ENCODE results near the gene ADGRG1.

ADGRG1 gene

GRCh38 chr16:57634171-57634570 lies 5.7 kb downstream of the ADGRG1 start:
- DNase-seq (ENCODE audit: low spot score in 2 of 2) (no peak), ATAC-seq (peak; percentile 67)
- Mint-ChIP-seq H3K4me1 (peaks cover 38% of the 10 kb centered on the region), H3K36me3 (peaks cover 46% of the 10 kb centered on the region), H3K27ac (peak overlapping the region; percentile 29), H3K9me3 (no peaks in the 10 kb centered on the region), H3K4me3 (no peak overlapping the region)

- Mint-ChIP-seq H3K9me3 (no peaks in the 10 kb centered on the region), H3K36me3 (peaks cover 43% of the 10 kb centered on the region), H3K4me1 (peaks cover 26% of the 10 kb centered on the region), H3K27ac (no peak overlapping the region), H3K4me3 (no peak overlapping the region)
- ATAC-seq: no peak
- DNase-seq (ENCODE audit: low spot score in 2 of 2): no peak
Observed at GRCh38 chr16:57635266-57636097, 7.1 kb downstream of the ADGRG1 start.

DNA sequence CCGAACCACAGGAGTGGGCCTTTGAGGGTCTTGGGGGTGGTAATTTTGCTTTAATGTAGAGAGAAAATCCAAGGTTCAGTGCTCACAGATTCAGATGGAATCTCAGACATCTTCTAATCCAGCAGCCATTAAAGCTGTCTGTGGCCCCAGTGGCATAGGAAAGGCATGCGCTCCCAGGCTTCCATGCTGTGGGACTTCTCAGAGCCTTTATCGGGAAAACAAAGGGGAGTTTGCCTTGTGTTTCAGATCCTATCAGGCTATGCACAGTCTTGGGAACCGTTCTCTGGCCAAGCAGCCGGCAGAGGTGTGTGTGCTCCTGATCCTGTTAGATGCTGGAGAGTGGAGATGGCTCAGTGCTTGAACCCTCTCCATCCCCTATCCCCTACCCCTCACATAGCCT lies 7.8 kb downstream of the ADGRG1 start:
- Mint-ChIP-seq H3K36me3 (peaks cover 41% of the 10 kb centered on the region), H3K4me3 (no peak overlapping the region), H3K27ac (peak overlapping the region; percentile 11), H3K4me1 (peaks cover 19% of the 10 kb centered on the region), H3K9me3 (no peaks in the 10 kb centered on the region)
- ATAC-seq (no peak), DNase-seq (ENCODE audit: low spot score in 2 of 2) (no peak)

GRCh38 chr16:57637020-57637419 lies 8.6 kb downstream of the ADGRG1 start:
- no peaks in the 10 kb centered on the region for H3K9me3 Mint-ChIP-seq
- H3K4me3 Mint-ChIP-seq: no peak overlapping the region
- H3K4me1 Mint-ChIP-seq: peaks cover 19% of the 10 kb centered on the region
- ATAC-seq: no peak
- H3K36me3 Mint-ChIP-seq: peaks cover 49% of the 10 kb centered on the region
- peak overlapping the region; percentile 11 for H3K27ac Mint-ChIP-seq
- DNase-seq (ENCODE audit: low spot score in 2 of 2): no peak

DNA sequence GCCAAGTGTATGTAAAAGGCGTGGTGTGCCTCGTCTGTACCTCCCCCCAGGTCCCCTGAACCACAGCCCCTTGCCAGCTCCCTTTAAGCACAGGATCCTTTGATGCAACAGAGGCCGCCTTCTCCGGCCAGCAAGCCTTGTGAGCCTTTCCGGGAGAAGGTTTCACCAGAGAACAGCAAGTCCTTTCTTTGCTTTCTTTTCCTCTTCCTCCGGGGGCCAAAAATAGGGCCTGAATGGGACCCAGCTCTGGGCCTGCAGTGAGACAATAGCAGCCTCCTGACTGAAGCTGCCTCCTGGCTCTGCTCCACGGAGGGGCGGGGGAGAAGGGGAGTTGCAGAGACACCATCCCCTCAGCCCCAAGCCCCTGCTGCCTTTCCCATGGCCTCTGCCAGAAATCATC lies 9.0 kb downstream of the ADGRG1 start:
- Mint-ChIP-seq H3K9me3 (no peaks in the 10 kb centered on the region), H3K27ac (no peak overlapping the region), H3K4me1 (peaks cover 19% of the 10 kb centered on the region), H3K4me3 (no peak overlapping the region), H3K36me3 (peaks cover 53% of the 10 kb centered on the region)
- ATAC-seq: no peak
- DNase-seq (ENCODE audit: low spot score in 2 of 2): no peak

DNA sequence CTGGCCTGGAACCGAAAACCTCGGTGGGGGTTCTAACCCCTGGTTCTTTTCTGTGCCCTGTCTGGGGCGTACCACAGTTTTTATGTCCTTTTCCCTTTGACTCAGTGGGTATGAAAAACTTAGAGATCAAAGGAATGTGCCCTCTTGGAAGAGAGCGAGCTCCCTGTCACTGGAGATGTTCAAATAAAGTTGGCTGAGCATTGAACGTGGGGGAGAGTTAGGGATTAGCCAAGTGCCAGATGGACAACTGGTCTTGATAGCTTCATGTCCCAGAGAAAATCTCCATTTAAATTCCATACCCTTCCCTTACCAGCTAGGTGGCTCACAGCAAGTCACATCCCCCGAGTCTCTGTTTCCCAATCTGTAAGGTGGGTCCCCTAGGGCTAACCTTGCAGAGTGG lies 9.5 kb downstream of the ADGRG1 start:
- Mint-ChIP-seq H3K9me3 (no peaks in the 10 kb centered on the region), H3K27ac (peak overlapping the region; percentile 54), H3K4me3 (peak overlapping the region; percentile 9), H3K36me3 (peaks cover 54% of the 10 kb centered on the region), H3K4me1 (peaks cover 22% of the 10 kb centered on the region)
- DNase-seq (ENCODE audit: low spot score in 2 of 2): no peak
- no peak for ATAC-seq

DNA sequence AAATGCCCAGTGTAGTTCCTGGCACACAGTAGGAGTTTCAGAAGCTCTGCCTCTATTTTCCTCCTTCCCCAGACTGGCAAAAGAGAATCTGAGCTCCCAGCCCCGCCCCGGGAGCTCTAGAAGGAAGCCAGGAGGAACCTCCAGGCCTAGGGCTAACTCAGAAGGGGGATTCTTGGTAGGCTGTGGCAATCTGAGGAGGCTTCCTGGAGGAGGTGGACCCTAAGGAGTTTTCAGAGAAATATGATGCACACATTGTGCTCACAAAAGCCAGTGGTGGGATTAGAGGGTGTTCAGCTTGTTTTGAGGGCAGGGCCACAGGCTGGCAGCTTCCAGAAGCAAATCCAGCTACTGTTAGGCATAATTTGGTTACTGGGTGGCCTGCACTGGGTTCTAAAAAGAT lies 10.0 kb downstream of the ADGRG1 start:
- Mint-ChIP-seq H3K27ac (peak overlapping the region; percentile 54), H3K36me3 (peaks cover 58% of the 10 kb centered on the region)
- no peak for DNase-seq (ENCODE audit: low spot score in 2 of 2)

DNA sequence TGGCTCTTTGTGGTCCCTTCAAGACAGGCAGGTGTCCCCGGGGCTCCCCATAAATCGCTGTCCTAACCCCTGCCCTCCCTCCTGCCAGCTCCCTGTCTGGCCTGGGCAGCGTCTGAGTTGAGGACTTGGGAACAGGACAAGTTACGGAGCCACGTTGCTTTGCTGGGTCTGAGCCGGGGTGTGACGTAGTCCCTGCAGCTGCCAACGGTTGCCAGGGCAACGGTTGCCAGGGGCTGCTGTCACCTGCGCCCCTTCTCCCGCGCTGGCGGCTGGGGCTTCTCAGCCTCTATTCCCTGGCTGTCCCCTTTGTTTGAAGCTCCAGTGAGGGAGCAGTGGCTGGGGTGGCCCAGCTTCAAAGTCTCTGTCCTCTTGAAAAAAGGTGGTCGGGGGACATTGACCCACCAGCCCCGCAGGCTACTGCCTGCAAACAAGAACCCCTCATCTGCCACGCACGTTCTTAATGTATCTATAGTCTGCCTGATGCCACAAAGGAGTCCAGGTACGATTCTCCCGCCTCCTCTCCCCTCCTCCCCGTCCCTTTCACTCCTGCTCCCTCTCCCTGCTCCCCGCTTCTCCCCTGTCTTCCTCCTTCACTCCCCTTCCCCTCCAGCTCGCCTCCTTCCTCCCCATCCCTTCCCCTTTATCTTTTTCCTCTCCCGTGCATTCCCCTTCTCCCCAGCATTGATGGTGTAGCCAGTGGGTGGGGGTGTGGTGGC lies 10.9 kb downstream of the ADGRG1 start:
- H3K9me3 Mint-ChIP-seq: no peaks in the 10 kb centered on the region
- DNase-seq (ENCODE audit: low spot score in 2 of 2) (no peak), ATAC-seq (no peak)
- peaks cover 54% of the 10 kb centered on the region for H3K36me3 Mint-ChIP-seq
- H3K4me1 Mint-ChIP-seq: peaks cover 26% of the 10 kb centered on the region
- no peak overlapping the region for H3K27ac Mint-ChIP-seq
- no peak overlapping the region for H3K4me3 Mint-ChIP-seq

More for the DNA sequence above, 10.0 kb downstream of the ADGRG1 start:
- Mint-ChIP-seq H3K4me1 (peaks cover 26% of the 10 kb centered on the region), H3K4me3 (peak overlapping the region; percentile 9), H3K9me3 (no peaks in the 10 kb centered on the region)
- ATAC-seq: no peak

- ATAC-seq: no peak
Observed at GRCh38 chr16:57640185-57640584, 11.8 kb downstream of the ADGRG1 start.

GRCh38 chr16:57640612-57641011 lies 12.2 kb downstream of the ADGRG1 start:
- Mint-ChIP-seq H3K36me3 (peaks cover 51% of the 10 kb centered on the region), H3K27ac (peak overlapping the region; percentile 63), H3K9me3 (no peaks in the 10 kb centered on the region), H3K4me3 (no peak overlapping the region), H3K4me1 (peaks cover 28% of the 10 kb centered on the region)
- no peak for ATAC-seq
- no peak for DNase-seq (ENCODE audit: low spot score in 2 of 2)

More at GRCh38 chr16:57640185-57640584, 11.8 kb downstream of the ADGRG1 start:
- H3K9me3 Mint-ChIP-seq: no peaks in the 10 kb centered on the region
- no peak for DNase-seq (ENCODE audit: low spot score in 2 of 2)
- H3K4me1 Mint-ChIP-seq: peaks cover 26% of the 10 kb centered on the region
- no peak overlapping the region for H3K4me3 Mint-ChIP-seq
- peaks cover 51% of the 10 kb centered on the region for H3K36me3 Mint-ChIP-seq
- H3K27ac Mint-ChIP-seq: peak overlapping the region; percentile 63

- peak overlapping the region; percentile 54 for H3K27ac Mint-ChIP-seq
- H3K4me1 Mint-ChIP-seq: peaks cover 36% of the 10 kb centered on the region
- no peak overlapping the region for H3K4me3 Mint-ChIP-seq
- no peaks in the 10 kb centered on the region for H3K9me3 Mint-ChIP-seq
- DNase-seq (ENCODE audit: low spot score in 2 of 2): no peak
- H3K36me3 Mint-ChIP-seq: peaks cover 49% of the 10 kb centered on the region
- no peak for ATAC-seq
Observed at GRCh38 chr16:57642160-57643135, 14.0 kb downstream of the ADGRG1 start.

- ATAC-seq (no peak), DNase-seq (ENCODE audit: low spot score in 2 of 2) (no peak)
- Mint-ChIP-seq H3K27ac (peak overlapping the region; percentile 54), H3K36me3 (peaks cover 52% of the 10 kb centered on the region), H3K4me3 (no peak overlapping the region), H3K4me1 (peaks cover 37% of the 10 kb centered on the region), H3K9me3 (no peaks in the 10 kb centered on the region)
Observed at GRCh38 chr16:57643147-57643874, 14.9 kb downstream of the ADGRG1 start.

DNA sequence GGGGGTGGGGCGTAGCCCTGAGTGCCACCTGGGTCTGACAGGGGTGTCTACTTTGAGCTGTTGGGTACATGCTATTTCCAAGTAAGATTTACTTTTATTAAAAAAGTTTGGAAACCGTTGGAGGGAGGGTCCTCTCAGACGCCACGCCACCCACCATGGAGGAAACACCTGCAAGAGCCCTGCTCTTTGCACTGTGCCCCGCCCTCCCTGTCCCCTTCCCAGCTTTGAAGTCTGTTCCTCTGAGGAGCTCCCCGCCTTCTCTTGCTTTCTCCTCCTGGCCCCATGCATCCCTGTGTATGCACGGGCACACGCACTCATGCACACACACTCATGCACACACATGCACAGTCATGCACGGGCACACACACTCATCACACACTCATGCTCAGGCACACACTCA lies 15.5 kb downstream of the ADGRG1 start:
- H3K4me1 Mint-ChIP-seq: peaks cover 39% of the 10 kb centered on the region
- no peak overlapping the region for H3K4me3 Mint-ChIP-seq
- H3K27ac Mint-ChIP-seq: no peak overlapping the region
- H3K9me3 Mint-ChIP-seq: no peaks in the 10 kb centered on the region
- peaks cover 52% of the 10 kb centered on the region for H3K36me3 Mint-ChIP-seq
- no peak for DNase-seq (ENCODE audit: low spot score in 2 of 2)
- ATAC-seq: no peak

GRCh38 chr16:57644383-57645014 lies 16.1 kb downstream of the ADGRG1 start:
- peaks cover 45% of the 10 kb centered on the region for H3K4me1 Mint-ChIP-seq
- H3K27ac Mint-ChIP-seq: no peak overlapping the region
- H3K4me3 Mint-ChIP-seq: no peak overlapping the region
- ATAC-seq (no peak), DNase-seq (ENCODE audit: low spot score in 2 of 2) (no peak)
- H3K9me3 Mint-ChIP-seq: no peaks in the 10 kb centered on the region
- peaks cover 55% of the 10 kb centered on the region for H3K36me3 Mint-ChIP-seq

Measured in stimulated activated effector memory CD8-positive, alpha-beta T cell treated with anti-CD3 and anti-CD28 coated beads, Interleukin-12 subunit alpha, Interleukin-12 subunit beta, amount 100 ng/mL, for 72 hours (primary cell).